HG03460 (cell line): ENCODE data around the gene HDAC5.
"Not testable (repeated sequence)": the region's sequence is repeated elsewhere in the genome, so short reads cannot be mapped to it uniquely, and the experiment has no call there.

ENCODE experiments used
- ATAC-seq: cut with Tn5 transposase; IDR thresholded peaks from one replicate; pipeline ENCODE4 v1.9.1; 2021; ENCODE audit not compliant: unreplicated experiment

HDAC5 gene

GRCh38 chr17:44071198-44071520, 52.3 kb downstream of the HDAC5 start:
- ATAC-seq, result no peak

- ATAC-seq, result peak; percentile 63
Measured at GRCh38 chr17:44070455-44071197, 52.8 kb downstream of the HDAC5 start, which contains the start of gene G6PC3. Gene G6PC3 (plus strand): TSS chr17:44070735. CDS start chr17:44070966, 231 bp downstream.

GRCh38 chr17:44069974-44070454, 53.4 kb downstream of the HDAC5 start:
- no peak for ATAC-seq

GRCh38 chr17:44067545-44067940, 55.9 kb downstream of the HDAC5 start:
- ATAC-seq, result no peak

- peak; percentile 63 for ATAC-seq
Measured at GRCh38 chr17:44066204-44066930, 57.1 kb downstream of the HDAC5 start, which contains the start of gene LSM12. Gene LSM12 (minus strand): TSS chr17:44066671. CDS start chr17:44066587, 84 bp downstream.

GRCh38 chr17:44065668-44066203, 57.7 kb downstream of the HDAC5 start:
- ATAC-seq, result no peak

GRCh38 chr17:44063704-44064639, 59.5 kb downstream of the HDAC5 start:
- no peak for ATAC-seq

GRCh38 chr17:44062871-44063270, 60.6 kb downstream of the HDAC5 start:
- ATAC-seq, result no peak

- no peak for ATAC-seq
Measured at GRCh38 chr17:44061446-44061845, 62.0 kb downstream of the HDAC5 start.

GRCh38 chr17:44059101-44059892, 64.1 kb downstream of the HDAC5 start:
- no peak for ATAC-seq

GRCh38 chr17:44053125-44053872, 70.1 kb downstream of the HDAC5 start:
- no peak for ATAC-seq

- ATAC-seq, result no peak
Measured at GRCh38 chr17:44049294-44050060, 74.0 kb downstream of the HDAC5 start.

GRCh38 chr17:44046893-44047292, 76.5 kb downstream of the HDAC5 start:
- not testable (repeated sequence) for ATAC-seq

- no peak for ATAC-seq
Measured at GRCh38 chr17:44045486-44045885, 78.0 kb downstream of the HDAC5 start.

- ATAC-seq, result no peak
Measured at GRCh38 chr17:44044071-44044470, 79.4 kb downstream of the HDAC5 start.

- ATAC-seq, result no peak
Measured at GRCh38 chr17:44043272-44043696, 80.2 kb downstream of the HDAC5 start.

- ATAC-seq, result no peak
Measured at GRCh38 chr17:44039829-44040635, 83.4 kb downstream of the HDAC5 start.

GRCh38 chr17:44038604-44039011, 84.8 kb downstream of the HDAC5 start:
- no peak for ATAC-seq
